ENCODE data around the gene NTHL1.
A peak's percentile ranks its signal among the peaks of the same experiment; 100 is the strongest.

Gene NTHL1

GRCh38 chr16:2081201-2082084 is 33.8 kb upstream of the NTHL1 start:
- no peak for DNase-seq (ENCODE audit: low spot score)
- TF ChIP-seq CTCF (conservative IDR thresholded peaks at IDR 0.05; ENCODE audit: low read depth): no peak
- H3K27ac ChIP-seq: peak overlapping the region; percentile 57
- POLR2A ChIA-PET (ENCODE audit: low non-redundant PET): no interaction called here
- CTCF ChIA-PET: no interaction called here

GRCh38 chr16:2079991-2080390 is 32.4 kb upstream of the NTHL1 start:
- TF ChIP-seq CTCF (conservative IDR thresholded peaks at IDR 0.05; ENCODE audit: low read depth): no peak
- H3K27ac ChIP-seq: no peak overlapping the region
- ChIA-PET CTCF (no interaction called here), POLR2A (ENCODE audit: low non-redundant PET) (interaction anchor here (0.6 kb wide), 1 partner anchor 146 kb away, joined by 13 read pairs; no protein-coding TSS in a partner anchor)
- DNase-seq (ENCODE audit: low spot score): no peak

- TF ChIP-seq CTCF (conservative IDR thresholded peaks at IDR 0.05; ENCODE audit: low read depth): no peak
- CTCF ChIA-PET: no interaction called here
- no peak for DNase-seq (ENCODE audit: low spot score)
- POLR2A ChIA-PET (ENCODE audit: low non-redundant PET): no interaction called here
- peak overlapping the region; percentile 17; the same call in 1 of the 2 replicates for H3K27ac ChIP-seq
Observed at GRCh38 chr16:2079311-2079800, 31.7 kb upstream of the NTHL1 start.

GRCh38 chr16:2078691-2079090 is 31.1 kb upstream of the NTHL1 start:
- POLR2A ChIA-PET (ENCODE audit: low non-redundant PET): no interaction called here
- no peak for DNase-seq (ENCODE audit: low spot score)
- no peak for TF ChIP-seq CTCF (conservative IDR thresholded peaks at IDR 0.05; ENCODE audit: low read depth)
- H3K27ac ChIP-seq: peak overlapping the region; percentile 17; the same call in 1 of the 2 replicates
- CTCF ChIA-PET: no interaction called here

GRCh38 chr16:2078096-2078495 is 30.5 kb upstream of the NTHL1 start:
- ChIA-PET CTCF (no interaction called here), POLR2A (ENCODE audit: low non-redundant PET) (no interaction called here)
- TF ChIP-seq CTCF (conservative IDR thresholded peaks at IDR 0.05; ENCODE audit: low read depth): no peak
- DNase-seq (ENCODE audit: low spot score): no peak
- H3K27ac ChIP-seq: peak overlapping the region; percentile 3; the same call in 1 of the 2 replicates

GRCh38 chr16:2077696-2078095 is 30.1 kb upstream of the NTHL1 start:
- CTCF ChIA-PET: no interaction called here
- POLR2A ChIA-PET (ENCODE audit: low non-redundant PET): no interaction called here
- no peak for TF ChIP-seq CTCF (conservative IDR thresholded peaks at IDR 0.05; ENCODE audit: low read depth)
- DNase-seq (ENCODE audit: low spot score): no peak
- H3K27ac ChIP-seq: peak overlapping the region; percentile 3; the same call in 1 of the 2 replicates

Measured in RWPE1 (cell line).